GM21360 (cell line): ENCODE data around the gene NRROS.
A peak's percentile ranks its signal among the peaks of the same experiment; 100 is the strongest.
"Not testable (repeated sequence)": the region's sequence is repeated elsewhere in the genome, so short reads cannot be mapped to it uniquely, and the experiment has no call there.

ENCODE experiments used
- ATAC-seq: cut with Tn5 transposase; IDR thresholded peaks from one replicate; pipeline ENCODE4 v1.9.1; 2021; ENCODE audit warnings: mild to moderate bottlenecking, moderate library complexity; ENCODE audit not compliant: unreplicated experiment

Gene NRROS

DNA sequence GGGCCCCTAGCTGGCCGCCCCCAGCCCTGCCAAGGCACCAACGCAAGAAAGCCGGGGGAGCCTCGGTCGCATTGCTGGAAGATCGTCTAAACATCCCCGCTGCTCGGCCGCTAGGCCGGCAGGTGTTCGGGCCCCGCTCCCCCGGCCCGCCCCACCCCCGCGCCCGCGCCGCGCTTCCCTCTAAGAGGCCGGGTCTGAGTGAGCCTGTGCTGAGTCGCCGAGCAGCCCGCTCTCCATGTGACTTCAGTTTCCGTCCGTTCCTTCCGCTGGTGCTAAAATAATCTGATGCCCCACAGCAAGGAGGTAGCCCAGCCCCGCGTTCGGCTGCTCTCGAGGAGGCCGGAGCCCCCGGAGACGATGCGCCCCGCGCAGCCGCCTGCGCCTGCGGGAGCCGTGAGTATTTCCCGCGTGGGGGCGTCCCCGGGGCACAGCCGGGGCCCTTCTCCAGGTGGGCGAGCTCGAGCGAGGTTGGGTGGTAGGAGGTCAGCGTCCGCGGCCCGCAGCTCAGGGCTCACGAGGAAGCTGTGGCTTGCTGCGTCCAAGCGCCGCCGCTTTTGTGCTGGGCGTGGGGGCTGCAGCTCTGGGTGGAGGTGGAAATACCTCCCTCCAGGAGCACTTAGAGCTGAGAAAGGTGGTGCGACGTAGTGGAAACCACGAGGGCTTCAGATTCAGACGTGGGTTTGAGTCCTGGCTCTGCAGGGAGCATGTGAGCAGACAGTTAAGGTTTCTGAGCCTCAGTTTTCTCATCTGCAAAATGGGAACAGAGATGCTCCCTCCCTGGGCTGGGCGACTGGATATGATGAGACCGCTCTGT is at the start of gene NRROS:
TSS of gene NRROS (plus strand) at position 212 of the 814 bp plus-strand sequence. CDS start 14,846 bp downstream, outside the sequence.
- peak; percentile 30 for ATAC-seq

DNA sequence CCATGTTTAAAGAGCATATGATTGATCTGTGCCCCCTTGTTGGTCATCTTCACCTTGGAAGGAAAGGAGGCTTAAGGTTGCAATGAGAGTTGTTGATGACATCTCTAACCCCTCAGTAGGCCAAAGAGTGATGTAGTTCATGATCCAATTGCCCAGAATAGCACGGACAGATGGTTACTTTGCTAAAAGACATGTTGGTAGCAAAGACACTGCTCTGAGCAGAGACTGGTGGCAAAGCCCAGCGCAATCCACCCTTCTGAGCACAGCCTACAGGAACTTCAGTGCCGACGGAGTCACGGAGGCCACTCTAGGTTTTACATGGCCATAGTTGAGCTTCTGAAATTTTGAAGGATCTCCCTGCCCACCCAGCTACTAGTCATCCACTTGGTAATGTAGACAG is 49.2 kb upstream of the NRROS start:
- no peak for ATAC-seq

DNA sequence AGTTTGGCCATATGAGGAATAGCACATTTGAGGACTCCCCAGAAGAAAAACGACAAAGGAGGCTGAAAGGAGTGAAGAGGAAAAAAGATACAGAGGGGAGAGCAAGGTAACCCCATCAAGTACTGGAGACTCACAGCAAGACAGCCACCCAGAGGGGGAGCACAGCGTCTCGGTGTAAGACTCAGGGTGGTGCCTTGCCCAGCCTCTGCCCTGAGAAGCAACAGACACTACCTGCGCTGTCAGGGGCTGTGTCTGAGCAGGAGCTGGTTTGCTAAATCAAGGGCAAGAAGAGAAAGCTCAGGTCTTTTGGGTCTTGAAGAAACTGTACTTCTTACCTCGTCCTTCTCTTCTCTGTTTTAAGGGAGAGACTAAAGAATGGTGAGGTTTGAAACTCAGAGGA is 43.1 kb upstream of the NRROS start:
- no peak for ATAC-seq

DNA sequence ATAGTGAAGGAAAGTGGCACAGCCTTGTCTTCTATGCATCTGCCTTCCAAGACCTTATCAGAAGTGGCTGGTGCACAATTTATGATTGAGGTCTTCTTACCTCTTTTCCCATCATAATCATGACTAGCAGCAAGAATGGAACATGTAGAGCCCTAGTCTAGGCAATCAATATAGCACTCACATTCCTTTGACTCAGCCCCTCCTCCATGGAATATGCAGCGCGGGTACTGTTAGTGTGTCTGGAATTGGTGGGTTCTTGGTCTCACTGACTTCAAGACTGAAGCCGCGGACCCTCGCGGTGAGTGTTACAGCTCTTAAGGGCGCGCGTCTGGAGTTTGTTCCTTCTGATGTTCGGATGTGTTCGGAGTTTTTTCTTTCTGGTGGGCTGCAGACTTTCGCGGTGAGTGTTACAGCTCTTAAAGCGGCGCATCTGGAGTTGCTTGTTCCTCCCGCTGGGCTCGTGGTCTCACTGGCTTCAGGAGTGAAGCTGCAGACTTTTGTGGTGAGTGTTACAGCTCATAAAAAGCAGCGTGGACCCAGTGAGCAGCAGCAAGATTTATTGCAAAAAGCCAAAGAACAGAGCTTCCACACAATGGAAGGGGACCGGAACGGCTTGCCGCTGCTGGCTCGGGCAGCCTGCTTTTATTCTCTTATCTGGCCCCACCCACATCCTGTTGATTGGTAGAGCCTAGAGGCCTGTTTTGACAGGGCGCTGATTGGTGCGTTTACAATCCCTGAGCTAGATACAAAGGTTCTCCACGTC is 41.3 kb upstream of the NRROS start:
- ATAC-seq, result not testable (repeated sequence)

DNA sequence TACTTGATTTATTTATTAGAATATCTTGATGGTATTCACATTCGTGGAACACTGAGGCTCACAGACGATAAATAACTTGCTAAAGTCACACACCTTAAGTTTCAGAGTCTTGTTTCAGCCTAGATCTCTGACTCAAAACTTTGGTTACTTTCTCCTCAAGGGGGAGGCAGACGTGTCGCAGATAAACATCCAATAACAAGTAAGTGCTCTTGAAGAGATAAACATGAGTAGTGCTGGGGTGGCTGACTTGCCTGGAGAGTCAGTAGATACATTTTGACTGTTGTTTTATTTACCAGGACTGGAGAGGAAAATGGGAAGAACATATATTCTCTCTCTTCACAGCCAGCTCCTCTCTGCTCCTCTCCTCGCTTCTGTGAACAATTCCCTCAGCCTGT is 39.8 kb upstream of the NRROS start:
- ATAC-seq, result no peak

DNA sequence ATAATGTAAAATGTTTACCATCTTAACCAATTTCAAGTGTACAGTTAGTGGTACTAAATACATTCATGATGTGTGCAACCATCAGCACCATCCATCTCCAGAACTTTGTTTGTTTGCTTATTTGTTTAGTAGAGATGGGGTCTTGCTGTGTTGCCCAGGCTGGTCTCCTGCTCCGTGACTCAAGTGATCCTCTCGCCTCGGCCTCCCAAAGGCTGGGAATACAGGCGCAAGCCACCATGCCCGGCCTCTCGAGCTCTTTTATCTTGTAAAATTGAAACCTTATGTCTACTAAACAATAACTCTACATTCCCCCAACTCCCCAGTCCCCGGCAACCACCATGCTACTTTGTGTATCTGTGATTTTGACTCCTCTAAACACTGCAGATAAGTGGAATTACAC is 39.1 kb upstream of the NRROS start:
- no peak for ATAC-seq

DNA sequence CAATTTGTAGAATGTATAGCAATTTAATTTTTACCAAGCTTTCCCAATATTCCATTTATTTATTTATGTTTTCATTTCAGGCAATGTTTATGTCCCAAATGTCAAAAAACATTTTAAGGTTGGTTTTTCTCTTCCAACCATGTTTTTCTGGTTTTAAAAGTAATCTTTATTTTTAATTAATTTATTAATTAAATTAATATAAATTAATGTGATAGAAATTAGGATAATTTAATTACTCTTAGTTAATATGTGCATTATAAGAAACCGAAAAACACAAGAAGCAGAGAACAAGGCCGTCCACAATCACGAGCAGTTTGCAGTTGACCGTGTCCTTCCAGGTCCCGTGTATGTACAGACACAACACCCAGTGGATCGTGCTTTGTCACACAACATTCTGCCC is 36.8 kb upstream of the NRROS start:
- no peak for ATAC-seq

DNA sequence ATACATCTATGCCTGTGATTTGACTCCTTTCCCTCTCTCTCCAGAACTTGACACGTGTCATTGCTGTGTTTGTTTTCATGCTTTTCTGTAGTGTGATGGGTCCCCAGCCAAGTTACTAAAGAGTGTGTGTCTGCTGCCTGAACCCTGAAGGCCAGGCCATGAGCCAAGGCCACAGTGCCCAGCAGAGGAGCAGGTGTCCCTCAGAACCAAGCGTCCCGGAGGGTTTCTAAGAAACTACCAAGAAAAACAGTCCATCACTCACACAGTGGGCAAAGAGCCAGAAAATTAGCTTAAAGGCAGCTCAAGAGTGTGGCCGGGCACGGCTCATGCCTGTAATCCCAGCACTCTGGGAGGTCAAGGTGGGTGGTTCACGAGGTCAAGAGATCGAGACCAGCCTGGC is 35.8 kb upstream of the NRROS start:
- no peak for ATAC-seq

DNA sequence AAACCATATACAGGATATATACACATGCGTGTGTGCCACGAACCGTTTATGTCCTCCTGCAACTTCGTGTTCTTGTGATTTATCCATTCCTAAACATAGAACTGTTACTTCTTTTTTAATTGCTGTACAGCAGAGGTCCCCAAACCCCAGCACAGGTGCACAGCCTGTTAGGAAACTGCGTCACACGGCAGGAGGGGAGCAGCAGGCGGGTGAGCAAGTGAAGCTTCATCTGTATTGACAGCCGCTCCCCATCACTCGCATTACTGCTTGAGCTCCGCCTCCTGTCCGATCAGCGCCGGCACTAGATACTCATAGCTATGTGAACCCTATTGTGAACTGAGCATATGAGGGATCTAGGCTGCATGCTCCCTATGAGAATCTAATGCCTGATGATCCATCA is 34.9 kb upstream of the NRROS start:
- ATAC-seq, result no peak

DNA sequence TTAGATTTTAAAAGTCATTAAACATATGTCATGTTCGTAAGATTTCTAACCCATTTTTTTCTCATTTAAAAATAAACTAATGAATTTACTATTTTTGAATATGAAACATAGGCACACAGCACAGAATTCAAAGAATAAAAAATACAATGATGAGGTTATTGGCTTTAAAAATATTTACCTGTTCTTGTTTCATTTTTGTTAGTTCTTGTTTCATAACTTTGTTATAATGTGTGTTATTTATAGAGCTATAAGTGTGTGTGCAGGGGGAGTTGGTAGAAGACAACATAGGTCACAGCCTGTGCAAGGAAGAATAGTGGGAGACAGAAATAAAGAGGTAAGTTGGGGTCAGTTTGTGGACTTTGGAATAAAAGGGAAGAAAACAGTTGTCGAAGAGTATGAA is 30.8 kb upstream of the NRROS start:
- ATAC-seq, result no peak

DNA sequence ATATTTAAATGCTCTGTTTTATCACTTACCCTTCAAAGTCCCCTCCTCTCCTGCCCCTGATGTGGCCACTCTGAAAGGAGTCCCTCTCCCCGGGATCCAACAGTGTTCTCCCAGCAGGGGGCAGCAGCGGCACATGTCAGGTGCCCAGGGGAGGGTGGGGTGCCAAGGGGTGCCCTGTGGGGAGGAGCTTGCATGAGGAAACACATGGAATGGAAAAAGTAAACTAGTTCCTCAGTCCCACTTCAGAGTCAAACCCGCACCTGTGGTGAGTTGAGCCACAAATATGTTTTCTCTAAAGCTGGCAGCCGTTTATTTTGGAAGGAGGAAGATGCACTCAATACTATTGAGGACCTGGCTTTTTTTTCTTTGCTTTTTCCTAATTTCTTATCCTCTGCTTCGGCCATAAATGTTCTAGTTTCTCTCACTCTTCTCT is 30.1 kb upstream of the NRROS start:
- peak; percentile 93 for ATAC-seq

DNA sequence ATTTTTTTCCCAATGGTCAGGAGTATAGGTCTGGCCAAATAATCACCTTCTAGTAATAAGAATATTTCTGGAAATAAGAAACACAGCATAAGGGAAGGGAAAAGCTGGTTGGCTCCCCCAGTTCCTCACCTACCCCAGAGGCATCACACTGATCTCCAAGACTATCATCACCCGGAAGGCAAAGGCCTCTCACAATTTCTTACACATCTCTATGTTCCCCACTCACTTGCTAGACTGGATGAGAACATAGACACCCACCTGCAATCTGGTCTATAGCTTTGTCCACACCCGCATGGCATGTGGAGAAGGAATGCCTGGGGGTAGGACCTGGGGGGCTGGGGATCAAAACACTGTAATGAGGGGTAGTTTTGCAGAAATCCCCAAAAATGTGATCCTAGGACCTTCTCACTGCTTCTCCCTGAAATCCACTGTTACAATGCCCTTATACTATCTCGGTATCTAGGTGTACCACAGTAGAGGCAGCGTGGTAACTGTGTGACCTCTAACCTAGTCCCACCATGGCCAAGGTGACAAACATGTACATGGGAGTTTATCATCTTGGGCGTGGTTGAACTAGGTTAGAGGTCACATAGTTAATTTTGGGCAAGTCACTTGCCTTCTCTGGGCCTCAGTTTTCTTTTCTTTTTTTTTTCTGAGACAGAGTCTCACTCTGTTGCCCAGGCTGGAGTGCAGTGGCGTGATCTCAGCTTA is 29.5 kb upstream of the NRROS start:
- no peak for ATAC-seq

DNA sequence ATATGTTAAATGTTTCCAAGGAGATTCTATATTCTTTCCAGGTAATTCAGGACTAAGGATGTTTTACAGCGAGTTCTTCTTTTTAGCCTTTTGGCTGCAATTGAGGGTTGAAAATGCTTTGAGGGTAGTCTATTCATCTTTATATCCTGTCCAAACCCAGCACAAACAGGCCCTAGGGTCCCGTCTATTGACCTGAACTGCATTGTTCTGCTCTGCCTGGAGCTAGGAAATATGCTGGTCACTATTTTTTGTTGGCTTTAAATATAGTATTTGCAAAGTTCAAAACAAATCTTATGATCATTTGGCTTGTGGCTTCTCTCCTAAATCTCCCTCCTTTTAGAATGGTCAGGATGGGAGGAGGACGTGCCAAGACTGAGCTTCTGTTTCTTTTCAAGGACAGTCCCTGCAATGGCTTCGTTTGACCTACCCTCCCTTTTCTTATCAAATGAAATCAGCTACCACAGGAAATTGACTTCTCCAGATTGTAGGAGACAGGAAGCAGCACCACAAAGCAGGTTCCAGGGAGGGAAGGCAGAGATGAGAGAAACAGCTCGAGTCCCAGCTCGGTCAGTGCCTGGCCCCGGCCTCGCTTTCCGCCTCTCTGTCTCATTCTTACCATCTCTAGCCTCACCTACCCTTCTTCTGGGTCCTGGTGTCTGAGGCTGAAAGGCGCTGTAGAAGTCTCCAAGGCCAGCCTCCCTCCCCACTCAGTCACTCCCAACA is 27.6 kb upstream of the NRROS start:
- no peak for ATAC-seq

DNA sequence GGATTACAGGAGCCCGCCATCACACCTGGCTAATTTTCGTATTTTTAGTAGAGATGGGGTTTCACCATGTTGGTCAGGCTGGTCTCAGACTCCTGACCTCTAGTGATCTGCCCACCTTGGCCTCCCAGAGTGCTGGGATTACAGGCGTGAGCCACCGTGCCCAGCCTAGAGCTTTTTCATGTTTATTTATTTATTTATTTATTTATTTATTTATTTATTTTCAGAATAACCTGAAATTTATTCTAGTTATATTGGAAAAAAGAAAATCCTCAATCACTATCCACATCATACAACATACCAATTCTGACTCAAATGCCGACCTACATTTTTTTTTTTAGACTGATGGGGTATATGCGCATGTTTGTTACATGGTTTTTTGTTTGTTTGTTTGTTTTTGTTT is 24.3 kb upstream of the NRROS start:
- ATAC-seq, result not testable (repeated sequence)

DNA sequence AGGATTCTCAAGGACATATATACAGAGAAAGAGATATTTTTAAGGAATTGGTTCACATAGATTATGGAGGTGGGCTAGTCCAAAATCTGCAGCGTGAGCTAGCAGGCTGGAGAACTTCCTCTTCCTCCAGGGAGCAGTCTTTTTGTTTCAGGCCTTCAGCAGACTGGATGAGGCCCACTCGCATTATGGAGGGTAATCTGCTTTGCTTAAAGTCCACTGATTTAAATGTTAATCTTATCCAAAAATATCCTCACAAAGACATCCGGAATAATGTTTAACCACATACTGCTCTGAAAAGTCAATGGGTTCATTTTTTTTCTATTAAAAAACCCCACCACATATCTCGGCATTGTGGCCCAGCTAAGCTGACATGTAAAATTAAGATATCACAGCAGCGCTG is 22.2 kb upstream of the NRROS start:
- ATAC-seq, result no peak

DNA sequence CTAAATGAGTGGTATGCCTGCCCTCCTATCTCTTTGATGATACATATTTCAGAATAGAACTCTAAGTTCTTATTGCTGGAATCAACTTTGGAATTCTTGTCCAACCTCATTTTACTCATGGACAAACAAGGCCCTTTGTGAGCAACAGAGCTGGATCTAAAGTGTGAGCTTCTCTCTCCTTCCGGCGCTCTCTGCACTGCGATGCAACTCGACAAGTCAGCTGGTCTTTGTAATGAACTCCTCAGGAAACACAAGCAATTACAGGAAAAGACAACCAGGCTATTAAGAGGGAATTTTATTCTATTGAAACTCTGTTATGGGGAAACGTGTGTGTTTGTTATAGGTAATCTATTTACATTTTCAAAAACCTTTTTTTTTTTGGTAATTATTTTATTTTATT is 20.3 kb upstream of the NRROS start:
- no peak for ATAC-seq

DNA sequence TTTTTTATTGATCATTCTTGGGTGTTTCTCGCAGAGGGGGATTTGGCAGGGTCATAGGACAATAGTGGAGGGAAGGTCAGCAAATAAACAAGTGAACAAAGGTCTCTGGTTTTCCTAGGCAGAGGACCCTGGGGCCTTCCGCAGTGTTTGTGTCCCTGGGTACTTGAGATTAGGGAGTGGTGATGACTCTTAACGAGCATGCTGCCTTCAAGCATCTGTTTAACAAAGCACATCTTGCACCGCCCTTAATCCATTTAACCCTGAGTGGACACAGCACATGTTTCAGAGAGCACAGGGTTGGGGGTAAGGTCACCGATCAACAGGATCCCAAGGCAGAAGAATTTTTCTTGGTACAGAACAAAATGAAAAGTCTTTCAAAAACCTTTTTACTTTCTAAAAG is 19.9 kb upstream of the NRROS start:
- not testable (repeated sequence) for ATAC-seq

DNA sequence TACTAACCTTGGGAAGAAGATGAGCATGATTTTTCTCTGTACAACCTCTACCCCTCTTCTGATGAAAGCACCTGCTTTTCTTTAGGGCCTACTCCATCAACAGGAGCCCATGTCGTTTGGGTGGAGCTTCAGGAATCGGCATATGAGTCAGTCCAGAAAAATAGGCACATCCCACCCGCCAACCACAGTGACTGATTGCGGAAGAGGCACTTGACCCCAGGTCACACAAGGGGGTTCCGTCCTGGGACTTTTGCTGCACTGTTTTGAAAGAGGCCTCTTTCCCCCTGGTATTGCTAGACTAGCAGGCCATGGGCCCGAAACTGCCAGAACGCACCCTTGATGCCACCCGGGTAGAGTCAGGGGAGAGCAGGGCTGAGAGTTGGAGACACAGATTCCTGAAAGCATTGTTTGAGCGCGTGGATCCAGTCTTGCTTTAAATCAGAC is 19.3 kb upstream of the NRROS start:
- ATAC-seq, result no peak

DNA sequence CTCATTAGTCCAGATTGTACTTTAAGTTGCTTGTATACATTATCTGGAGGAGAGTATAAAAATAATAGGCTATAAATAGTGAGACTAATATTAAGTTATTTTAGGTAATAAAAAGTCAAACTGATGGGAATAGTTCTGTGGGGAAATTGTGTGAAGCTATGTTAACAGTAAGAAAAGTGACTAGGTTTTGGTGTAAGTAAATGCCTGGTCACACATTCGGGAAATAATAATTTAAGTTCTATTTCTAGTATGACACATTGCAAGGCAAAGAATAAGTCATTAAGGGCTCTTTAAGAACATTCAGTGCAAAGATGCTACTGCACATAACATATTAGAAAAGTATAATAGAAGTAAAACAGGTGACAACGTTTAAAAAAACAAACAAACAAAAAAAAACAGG is 18.8 kb upstream of the NRROS start:
- no peak for ATAC-seq

DNA sequence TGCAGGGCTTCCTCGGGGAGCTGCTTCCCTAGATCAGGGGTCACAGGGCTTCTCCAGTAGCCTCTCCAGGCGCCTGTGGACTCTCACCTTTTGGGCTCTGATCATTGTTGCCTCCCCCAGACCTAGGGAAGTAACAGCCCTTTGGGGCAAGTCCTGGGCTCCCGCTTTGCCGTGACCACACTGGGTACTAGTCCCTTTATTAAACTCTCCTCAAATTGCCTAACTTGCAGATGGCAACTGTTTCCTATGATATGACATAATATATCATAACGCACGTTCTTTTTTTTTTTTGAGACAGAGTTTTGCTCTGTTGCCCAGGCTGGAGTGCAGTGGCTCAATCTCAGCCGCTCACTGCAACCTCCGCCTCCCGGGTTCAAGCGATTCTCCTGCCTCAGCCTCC is 17.9 kb upstream of the NRROS start:
- no peak for ATAC-seq
